Osteocyte (in vitro differentiated cells): ENCODE data around the gene LHX3. TPM values are rescaled to one million over a fixed set of nuclear protein-coding genes. Genes with fewer than 3 reads are reported as not detected.

Experiments used
- DNase-seq: peaks from one replicate; pipeline ENCODE4 v3.0.0; 2021; ENCODE audit warnings: mixed read lengths; ENCODE audit not compliant: unreplicated experiment; ENCODE audit errors: extremely low spot score
- H3K27ac Mint-ChIP-seq: one replicate; pipeline ENCODE4 v1.8.0; 2021; ENCODE audit warnings: mild to moderate bottlenecking, mixed read lengths; ENCODE audit not compliant: unreplicated experiment
- H3K27me3 Mint-ChIP-seq: one replicate; pipeline ENCODE4 v1.8.0; 2021; ENCODE audit warnings: mixed read lengths; ENCODE audit not compliant: unreplicated experiment
- H3K36me3 Mint-ChIP-seq: one replicate; pipeline ENCODE4 v1.8.0; 2021; ENCODE audit warnings: mixed read lengths; ENCODE audit not compliant: unreplicated experiment
- H3K4me1 Mint-ChIP-seq: one replicate; pipeline ENCODE4 v1.8.0; 2021; ENCODE audit warnings: mixed read lengths; ENCODE audit not compliant: unreplicated experiment
- H3K4me3 Mint-ChIP-seq: one replicate; pipeline ENCODE4 v1.8.0; 2021; ENCODE audit warnings: mild to moderate bottlenecking, moderate library complexity, mixed read lengths; ENCODE audit not compliant: unreplicated experiment
- H3K9me3 Mint-ChIP-seq: one replicate; pipeline ENCODE4 v1.8.0; 2021; ENCODE audit warnings: mixed read lengths; ENCODE audit not compliant: unreplicated experiment
- CTCF ChIP-seq: fragments of 200-600 bp; sonication (generic); IDR thresholded peaks from 2 replicates; pipeline ENCODE4 v1.5.0; 2021; ENCODE audit warnings: antibody characterized with exemption, mild to moderate bottlenecking, moderate library complexity
- total RNA-seq: library from RNA; stranded (reverse); gene quantifications from 2 replicates; pipeline ENCODE4 v1.2.1, GENCODE V29; 2021

Gene LHX3
- total RNA-seq, 1 donor from 2014 or later = not detected

DNA sequence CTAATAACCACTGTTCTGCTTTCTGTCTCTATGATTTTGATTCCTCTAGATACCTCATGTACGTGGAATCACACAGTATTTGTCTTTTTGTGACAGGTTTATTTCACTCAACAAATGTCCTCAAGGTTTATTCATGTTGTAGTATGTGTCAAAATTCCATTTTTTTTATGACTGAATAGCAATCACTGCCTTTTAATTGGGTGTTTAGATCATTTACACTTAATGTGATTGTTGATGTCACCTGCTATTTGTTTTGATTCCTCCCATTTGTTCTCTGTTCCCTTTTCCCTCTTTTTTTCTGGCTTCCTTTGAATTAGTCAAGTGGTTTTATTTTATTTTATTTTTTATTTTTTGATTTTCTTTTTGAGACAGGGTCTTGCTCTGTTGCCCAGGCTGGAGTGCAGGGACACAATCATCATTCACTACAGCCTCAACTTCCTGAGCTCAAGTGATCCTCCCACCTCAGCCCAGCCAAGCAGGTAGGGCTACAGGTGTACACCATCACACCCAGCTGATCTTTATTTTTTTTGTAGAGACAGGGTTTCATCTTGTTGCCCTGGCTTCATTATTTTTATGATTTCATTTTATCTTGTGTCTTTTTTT, 41.6 kb downstream of the LHX3 start:
- Mint-ChIP-seq H3K4me1 (no peaks in the 10 kb centered on the region), H3K4me3 (no peak overlapping the region), H3K9me3 (peaks cover 4% of the 10 kb centered on the region), H3K27me3 (peaks cover 26% of the 10 kb centered on the region), H3K36me3 (no peaks in the 10 kb centered on the region), H3K27ac (no peak overlapping the region)
- TF ChIP-seq CTCF = no peak
- DNase-seq = no peak

DNA sequence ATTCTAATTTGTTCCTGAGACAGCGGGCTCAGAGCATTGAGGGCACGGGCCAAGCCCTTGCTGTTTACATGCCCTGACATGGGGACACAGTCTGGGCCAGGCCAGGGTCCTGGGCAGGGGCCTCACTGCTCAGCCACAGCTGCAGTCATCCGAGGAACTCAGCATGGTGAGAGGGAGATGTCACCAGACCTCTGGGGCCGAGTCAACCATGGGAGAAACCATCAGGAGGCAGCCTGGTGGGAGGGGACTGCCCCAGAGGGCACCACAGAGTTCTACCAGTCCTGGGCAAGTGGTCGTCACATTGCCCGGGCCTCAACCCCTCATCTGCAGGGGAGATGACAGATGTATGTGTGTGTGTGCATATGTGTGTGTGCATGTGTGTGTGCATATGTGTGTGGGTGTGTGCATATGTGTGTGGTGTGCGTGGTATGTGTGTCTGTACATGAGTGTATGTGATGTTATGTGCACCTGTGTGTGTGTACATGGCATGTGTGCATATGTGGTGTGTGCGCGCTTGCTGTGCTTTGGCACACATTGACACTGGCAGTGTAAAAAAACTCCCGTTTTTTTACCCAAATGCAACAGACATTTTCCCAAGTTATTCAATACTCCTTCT, 43.8 kb downstream of the LHX3 start:
- H3K4me1 Mint-ChIP-seq = no peaks in the 10 kb centered on the region
- DNase-seq = no peak
- no peak for TF ChIP-seq CTCF
- no peak overlapping the region for H3K4me3 Mint-ChIP-seq
- peaks cover 28% of the 10 kb centered on the region for H3K27me3 Mint-ChIP-seq
- H3K9me3 Mint-ChIP-seq = peaks cover 4% of the 10 kb centered on the region
- H3K36me3 Mint-ChIP-seq = no peaks in the 10 kb centered on the region
- no peak overlapping the region for H3K27ac Mint-ChIP-seq

GRCh38 chr9:136160381-136160841, 44.5 kb downstream of the LHX3 start:
- no peak for DNase-seq
- Mint-ChIP-seq H3K27ac (no peak overlapping the region), H3K9me3 (peaks cover 4% of the 10 kb centered on the region), H3K4me1 (no peaks in the 10 kb centered on the region), H3K36me3 (no peaks in the 10 kb centered on the region), H3K4me3 (no peak overlapping the region), H3K27me3 (peaks cover 24% of the 10 kb centered on the region)
- no peak for TF ChIP-seq CTCF

- Mint-ChIP-seq H3K27me3 (peaks cover 25% of the 10 kb centered on the region), H3K4me3 (no peak overlapping the region), H3K4me1 (no peaks in the 10 kb centered on the region), H3K27ac (no peak overlapping the region), H3K9me3 (peaks cover 4% of the 10 kb centered on the region), H3K36me3 (no peaks in the 10 kb centered on the region)
- TF ChIP-seq CTCF = no peak
- no peak for DNase-seq
Observed at GRCh38 chr9:136159851-136160250, 45.1 kb downstream of the LHX3 start.

DNA sequence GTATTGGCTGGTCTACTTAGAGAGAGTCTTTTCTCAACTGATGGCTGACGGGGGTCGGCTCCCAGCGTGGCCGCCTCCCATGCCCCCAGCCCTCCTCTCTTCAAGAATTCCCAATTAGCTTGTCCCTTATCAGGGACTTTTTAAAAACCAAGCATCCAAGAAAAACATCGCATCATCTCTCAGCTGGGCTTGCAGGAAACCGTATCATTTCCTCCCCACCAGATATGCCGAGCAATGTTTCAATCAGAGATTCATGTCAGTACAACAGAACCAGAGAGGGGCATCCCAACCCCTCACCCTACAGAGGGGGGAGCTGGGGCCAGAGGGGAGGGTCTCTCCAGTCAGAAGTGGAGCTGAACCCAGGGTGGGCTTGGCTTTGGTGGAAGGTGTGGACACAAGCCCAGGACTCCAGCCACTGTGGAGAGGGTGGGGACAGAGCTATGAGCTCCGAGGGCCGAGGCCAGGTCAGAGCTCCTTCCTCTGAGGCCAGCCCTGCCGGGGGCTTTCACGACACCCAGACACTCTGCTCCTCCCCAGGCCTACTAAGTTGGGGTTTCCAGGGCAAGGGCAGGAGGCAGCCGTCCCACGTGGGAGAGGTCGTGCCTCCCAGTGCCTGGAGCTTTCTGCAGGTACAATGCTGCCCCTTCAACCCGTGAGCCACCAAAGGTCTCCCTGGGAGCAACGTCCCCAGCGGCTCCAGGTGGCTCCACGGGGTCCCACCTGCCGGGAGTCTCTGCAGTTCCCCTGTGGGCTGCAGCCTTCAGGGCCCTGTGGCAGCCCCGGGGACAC, 47.3 kb downstream of the LHX3 start:
- DNase-seq = no peak
- no peaks in the 10 kb centered on the region for H3K4me1 Mint-ChIP-seq
- peaks cover 19% of the 10 kb centered on the region for H3K27me3 Mint-ChIP-seq
- TF ChIP-seq CTCF = no peak
- no peak overlapping the region for H3K4me3 Mint-ChIP-seq
- no peaks in the 10 kb centered on the region for H3K36me3 Mint-ChIP-seq
- no peak overlapping the region for H3K27ac Mint-ChIP-seq
- H3K9me3 Mint-ChIP-seq = no peaks in the 10 kb centered on the region
